Mucosa of stomach (tissue), 1 donor: ENCODE results near the gene PTPN5.
"Not testable (repeated sequence)": the region's sequence is repeated elsewhere in the genome, so short reads cannot be mapped to it uniquely, and the experiment has no call there.

Experiments used
- H3K27me3 ChIP-seq: one replicate; pipeline ENCODE4 v1.7.0; 2013; ENCODE audit warnings: mild to moderate bottlenecking, low read length; ENCODE audit not compliant: control insufficient read depth, insufficient read depth
- H3K36me3 ChIP-seq: one replicate; pipeline ENCODE4 v1.7.0; 2013; ENCODE audit warnings: low read length; ENCODE audit not compliant: control insufficient read depth, insufficient read depth
- H3K4me1 ChIP-seq: one replicate; pipeline ENCODE4 v1.7.0; 2013; ENCODE audit warnings: mild to moderate bottlenecking, low read length; ENCODE audit not compliant: control insufficient read depth, insufficient read depth
- H3K4me3 ChIP-seq: one replicate; pipeline ENCODE4 v1.7.0; 2013; ENCODE audit warnings: low read length
- H3K9ac ChIP-seq: one replicate; pipeline ENCODE4 v1.7.0; 2013; ENCODE audit warnings: mild to moderate bottlenecking, low read length, moderate library complexity
- H3K9me3 ChIP-seq: one replicate; pipeline ENCODE4 v1.7.0; 2013; ENCODE audit warnings: mild to moderate bottlenecking, low read length, moderate library complexity; ENCODE audit not compliant: control insufficient read depth
- donor health status: Pancreatic carcinoma.

Gene PTPN5

DNA sequence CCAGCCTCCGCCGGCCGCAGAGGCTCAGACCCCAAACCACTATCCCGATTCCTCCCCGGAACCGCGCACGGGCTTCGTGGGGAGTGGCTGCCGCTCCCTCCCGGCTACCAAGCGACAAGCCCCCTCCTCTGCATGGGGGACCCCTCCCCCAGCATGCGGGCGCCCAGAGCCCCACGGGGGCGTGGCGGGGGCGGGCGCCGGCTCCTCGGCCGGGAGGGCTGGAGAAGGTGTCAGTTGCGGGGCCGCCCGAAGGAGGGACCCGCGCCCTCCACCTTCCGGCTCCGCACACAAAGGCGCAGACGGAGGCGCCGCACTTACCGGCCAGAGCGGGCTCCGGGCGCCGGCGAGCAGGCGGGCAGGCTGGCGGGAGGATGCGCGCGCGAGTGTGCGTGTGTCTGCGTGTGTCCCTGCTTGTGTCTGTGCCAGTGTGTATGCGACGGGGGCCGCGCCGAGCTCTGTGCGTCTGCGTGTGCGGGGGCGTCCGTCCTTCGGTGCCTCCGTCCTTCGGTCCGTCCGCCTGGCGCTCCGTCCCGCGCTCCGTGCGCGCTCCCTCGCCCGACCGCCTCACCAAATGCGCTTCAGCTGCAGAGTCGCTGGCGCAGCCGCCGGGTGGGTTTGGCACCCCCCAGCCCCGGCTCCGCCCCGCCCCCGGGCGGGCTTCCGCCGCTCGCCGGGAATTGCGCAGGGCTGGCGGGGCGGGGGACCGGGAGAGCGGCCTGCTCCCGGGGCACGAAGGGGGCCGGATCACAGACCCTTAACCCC is at the start of gene PTPN5:
TSS of gene PTPN5 (minus strand) at position 592 of the 762 bp plus-strand sequence. CDS start 19,840 bp downstream, outside the sequence.
- H3K27me3 ChIP-seq = peaks cover 30% of the 10 kb centered on the region
- no peaks in the 10 kb centered on the region for H3K9me3 ChIP-seq
- H3K4me1 ChIP-seq = no peaks in the 10 kb centered on the region
- no peaks in the 10 kb centered on the region for H3K36me3 ChIP-seq
- no peak within 1 kb of the TSS for H3K9ac ChIP-seq
- no peak within 1 kb of the TSS for H3K4me3 ChIP-seq

DNA sequence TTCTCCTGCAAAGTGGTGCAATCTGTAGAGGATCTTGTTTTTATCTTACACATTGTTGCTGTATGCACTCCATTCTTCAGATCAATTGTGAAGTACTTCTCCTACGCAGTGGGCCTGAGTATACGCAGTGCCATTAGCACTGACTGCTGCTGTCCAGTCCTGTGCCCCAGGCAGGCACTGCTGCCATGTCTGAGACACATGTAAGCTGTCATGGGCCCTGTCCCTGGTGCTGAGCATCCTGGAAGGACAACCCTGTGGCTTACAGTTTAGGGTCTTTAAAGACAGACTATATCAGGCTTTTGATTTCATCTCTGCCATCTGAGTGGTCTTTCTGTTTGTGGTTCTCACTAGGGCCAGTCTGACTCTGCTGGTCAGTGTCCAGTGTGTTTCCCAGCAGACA is 44.8 kb upstream of the PTPN5 start:
- H3K4me3 ChIP-seq = no peak overlapping the region
- no peaks in the 10 kb centered on the region for H3K36me3 ChIP-seq
- H3K9ac ChIP-seq = no peak overlapping the region
- H3K9me3 ChIP-seq = no peaks in the 10 kb centered on the region
- H3K27me3 ChIP-seq = no peaks in the 10 kb centered on the region
- H3K4me1 ChIP-seq = no peaks in the 10 kb centered on the region

DNA sequence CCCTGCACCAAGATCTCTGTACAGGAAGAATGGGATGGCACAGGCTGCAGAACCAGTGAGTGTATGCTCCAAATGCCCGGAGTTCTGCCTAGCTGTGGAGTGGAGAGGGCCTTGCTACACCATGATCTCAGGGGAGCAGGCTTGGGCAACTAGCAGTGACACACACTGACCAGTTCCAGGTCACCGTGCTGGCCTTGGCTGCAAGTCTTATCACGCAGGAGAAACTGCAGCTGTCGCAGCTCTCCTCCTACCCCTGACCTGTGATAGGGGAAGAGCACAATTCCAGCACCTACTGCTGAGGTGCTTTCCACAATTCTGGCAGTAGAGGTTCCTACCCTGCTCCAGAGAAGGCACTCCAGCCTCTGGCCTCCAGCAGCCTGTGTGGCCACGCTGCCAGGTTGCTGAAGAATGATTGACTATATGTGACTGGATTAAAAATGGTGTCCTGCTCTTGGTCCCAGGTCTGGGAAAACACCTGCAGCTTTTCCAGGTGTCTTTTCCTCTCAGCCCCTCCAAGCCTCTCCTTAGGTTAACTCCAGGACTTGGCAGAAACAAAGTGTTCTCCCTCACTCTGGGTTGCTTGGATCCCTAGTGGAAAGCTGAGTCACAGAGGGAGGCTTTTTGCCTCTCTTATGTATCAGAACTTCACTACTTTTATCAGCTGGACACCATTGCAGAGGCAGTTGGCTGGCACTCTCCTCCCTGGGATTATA is 43.3 kb upstream of the PTPN5 start:
- Histone ChIP-seq H3K9ac (no peak overlapping the region), H3K4me3 (no peak overlapping the region), H3K4me1 (no peaks in the 10 kb centered on the region), H3K27me3 (no peaks in the 10 kb centered on the region), H3K9me3 (no peaks in the 10 kb centered on the region), H3K36me3 (no peaks in the 10 kb centered on the region)

DNA sequence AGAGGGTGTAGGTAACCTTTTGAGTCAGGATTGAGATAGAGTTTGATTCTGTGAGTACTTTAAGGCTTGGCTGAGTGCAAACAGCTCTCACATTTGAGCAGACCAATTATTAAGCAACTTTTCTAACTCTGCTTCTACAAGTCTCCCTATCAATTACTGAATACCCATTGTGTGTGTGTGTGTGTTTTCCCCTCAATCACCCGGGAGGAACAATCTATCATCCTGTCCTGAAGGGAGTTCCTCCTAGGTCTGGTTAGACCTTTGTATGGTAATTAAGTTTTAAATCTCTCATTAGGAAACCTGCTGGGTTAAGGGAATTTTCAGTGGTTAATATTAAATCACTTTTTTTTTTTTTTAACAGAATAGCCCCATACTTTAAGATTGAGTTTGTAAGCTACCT is 28.6 kb upstream of the PTPN5 start:
- not testable (repeated sequence) for H3K9ac ChIP-seq, H3K27me3 ChIP-seq, H3K4me1 ChIP-seq, H3K9me3 ChIP-seq, H3K36me3 ChIP-seq, H3K4me3 ChIP-seq

DNA sequence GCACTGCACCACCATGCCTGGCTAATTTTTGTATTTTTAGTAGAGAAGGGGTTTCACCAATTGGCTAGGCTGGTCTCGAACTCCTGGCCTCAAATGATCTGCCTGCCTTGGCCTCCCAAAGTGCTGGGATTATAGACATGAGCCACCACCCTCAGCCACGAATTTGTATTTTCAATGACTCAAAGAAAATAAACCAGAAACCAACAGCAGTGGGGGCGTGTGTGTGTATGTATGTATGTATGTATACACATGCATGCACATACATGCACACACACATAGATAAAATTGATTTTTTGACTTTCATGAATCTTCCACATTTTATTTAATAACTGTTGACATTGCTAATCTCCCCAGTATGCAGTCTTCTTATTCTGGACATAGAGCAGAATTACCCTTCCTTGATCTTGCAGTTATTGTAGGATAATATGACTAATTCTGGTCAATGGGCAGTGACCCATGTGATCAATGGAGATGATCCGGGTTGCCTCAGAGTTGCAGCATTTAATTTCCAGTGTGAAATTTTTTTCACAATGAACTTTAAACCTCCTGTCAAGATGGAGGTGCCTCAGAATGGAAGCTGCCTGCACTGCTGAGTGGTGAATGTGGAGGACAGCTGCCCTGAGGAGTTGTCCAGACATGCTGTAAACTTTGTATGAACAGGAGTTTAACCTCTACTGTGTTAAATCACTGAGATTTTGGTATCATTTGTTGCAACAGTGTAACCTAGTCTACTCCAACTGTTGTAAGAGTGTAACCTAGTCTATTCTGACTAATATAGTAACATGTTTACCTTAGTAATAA is 12.8 kb upstream of the PTPN5 start:
- Histone ChIP-seq H3K4me3 (no peak overlapping the region), H3K9ac (no peak overlapping the region), H3K9me3 (no peaks in the 10 kb centered on the region), H3K4me1 (no peaks in the 10 kb centered on the region), H3K27me3 (no peaks in the 10 kb centered on the region), H3K36me3 (no peaks in the 10 kb centered on the region)

- Histone ChIP-seq H3K4me1 (no peaks in the 10 kb centered on the region), H3K9me3 (no peaks in the 10 kb centered on the region), H3K4me3 (no peak overlapping the region), H3K36me3 (no peaks in the 10 kb centered on the region), H3K27me3 (no peaks in the 10 kb centered on the region), H3K9ac (no peak overlapping the region)
Measured at GRCh38 chr11:18802381-18803257, 11.0 kb upstream of the PTPN5 start.

DNA sequence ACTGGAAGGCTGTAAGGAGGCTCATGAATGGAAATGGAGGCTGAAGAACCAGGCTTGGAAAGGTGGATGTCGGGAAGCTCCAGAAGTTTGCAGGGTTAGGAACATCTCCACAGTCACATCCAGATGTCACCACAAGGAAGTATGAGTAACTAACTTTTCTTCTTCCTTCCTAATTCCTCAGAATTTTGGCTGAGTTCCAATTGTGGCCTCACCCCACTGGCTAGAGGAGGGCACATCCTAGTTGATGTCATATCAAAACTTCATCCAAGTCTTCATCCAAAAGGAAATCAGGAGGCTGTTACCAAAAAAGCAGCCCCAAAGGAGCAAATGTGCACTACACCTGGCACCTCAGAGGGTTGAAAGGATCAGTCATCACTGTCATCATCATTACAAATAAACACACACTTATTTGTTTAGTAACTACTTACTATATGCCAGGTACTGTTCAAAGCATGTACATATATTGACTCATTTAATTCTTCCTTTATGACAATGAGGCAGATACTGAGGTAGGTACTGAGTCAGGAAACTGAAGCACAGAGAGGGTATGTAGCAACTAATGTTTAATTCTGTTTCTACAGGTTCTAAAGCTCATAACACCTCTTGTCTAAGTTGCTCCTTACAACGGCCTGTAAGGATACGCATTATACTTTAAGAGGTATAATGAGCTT is 7.3 kb upstream of the PTPN5 start:
- no peaks in the 10 kb centered on the region for H3K4me1 ChIP-seq
- no peaks in the 10 kb centered on the region for H3K9me3 ChIP-seq
- peaks cover 4% of the 10 kb centered on the region for H3K27me3 ChIP-seq
- no peak overlapping the region for H3K9ac ChIP-seq
- H3K4me3 ChIP-seq = no peak overlapping the region
- no peaks in the 10 kb centered on the region for H3K36me3 ChIP-seq

DNA sequence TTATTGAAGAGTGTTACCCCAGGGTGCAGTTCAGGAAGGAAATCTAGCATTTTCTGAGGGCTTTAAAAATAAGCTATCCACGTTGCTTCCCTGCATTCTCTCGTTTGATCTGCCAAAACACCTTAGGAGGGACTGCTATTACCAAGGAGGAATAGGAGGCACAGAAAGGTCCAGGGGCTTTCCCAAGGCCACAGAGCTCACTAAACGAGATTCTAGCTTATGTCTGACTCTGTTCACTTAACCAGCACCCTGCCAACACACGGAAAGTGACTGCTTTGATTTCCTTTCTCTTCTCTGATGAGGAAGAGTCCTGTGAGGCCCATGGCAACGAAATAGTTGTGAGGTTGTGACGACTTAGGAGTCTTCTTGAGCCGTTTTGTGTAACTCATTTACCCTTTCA is 3.4 kb upstream of the PTPN5 start:
- Histone ChIP-seq H3K4me1 (no peaks in the 10 kb centered on the region), H3K9ac (no peak overlapping the region), H3K9me3 (no peaks in the 10 kb centered on the region), H3K27me3 (peaks cover 30% of the 10 kb centered on the region), H3K4me3 (no peak overlapping the region), H3K36me3 (no peaks in the 10 kb centered on the region)

- H3K36me3 ChIP-seq = no peaks in the 10 kb centered on the region
- H3K27me3 ChIP-seq = peaks cover 30% of the 10 kb centered on the region
- no peaks in the 10 kb centered on the region for H3K9me3 ChIP-seq
- no peak overlapping the region for H3K4me3 ChIP-seq
- H3K9ac ChIP-seq = no peak overlapping the region
- H3K4me1 ChIP-seq = no peaks in the 10 kb centered on the region
Measured at GRCh38 chr11:18792827-18793226, 1.2 kb upstream of the PTPN5 start.

GRCh38 chr11:18791969-18792628 is 501 bp upstream of the PTPN5 start:
- Histone ChIP-seq H3K27me3 (peaks cover 30% of the 10 kb centered on the region), H3K4me3 (no peak overlapping the region), H3K4me1 (no peaks in the 10 kb centered on the region), H3K36me3 (no peaks in the 10 kb centered on the region), H3K9me3 (no peaks in the 10 kb centered on the region), H3K9ac (no peak overlapping the region)

DNA sequence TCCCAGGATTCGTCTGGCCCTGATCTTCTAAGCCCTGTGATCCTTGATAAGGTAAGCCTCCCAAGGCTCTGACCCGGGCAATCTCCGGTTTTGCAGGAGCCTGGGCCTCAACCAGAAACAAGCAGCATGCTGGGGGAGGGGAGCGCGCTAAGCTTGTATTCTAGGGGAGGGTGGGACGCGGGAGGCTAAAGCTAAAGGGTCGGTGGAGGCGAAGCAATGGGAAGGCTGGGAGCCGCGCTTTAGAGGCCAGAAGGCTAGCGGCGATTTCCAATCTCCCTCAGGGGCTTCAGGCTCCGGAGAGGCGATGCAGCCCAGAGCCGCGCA is 753 bp downstream of the PTPN5 start:
- H3K4me3 ChIP-seq = no peak overlapping the region
- no peaks in the 10 kb centered on the region for H3K36me3 ChIP-seq
- no peak overlapping the region for H3K9ac ChIP-seq
- no peaks in the 10 kb centered on the region for H3K9me3 ChIP-seq
- H3K27me3 ChIP-seq = peaks cover 30% of the 10 kb centered on the region
- H3K4me1 ChIP-seq = no peaks in the 10 kb centered on the region
